HepG2 (cell line): ENCODE measurements around the gene B9D2. TPM values are rescaled to one million over a fixed set of nuclear protein-coding genes. Genes with fewer than 3 reads are reported as not detected.

ENCODE experiments used
- BRD4 ChIP-seq: sonication (generic); formaldehyde crosslinking; IDR thresholded peaks from 2 replicates; pipeline ENCODE4 v1.4.0; 2020; ENCODE audit warnings: missing genetic modification reagents
- CCAR2 ChIP-seq: fragments of 200-400 bp; formaldehyde crosslinking; optimal IDR thresholded peaks from 2 replicates; pipeline ENCODE3; 2018; ENCODE audit warnings: low read depth, mild to moderate bottlenecking, low read length, moderate library complexity
- CSRNP1 ChIP-seq: sonication (generic); formaldehyde crosslinking; IDR thresholded peaks from 2 replicates; pipeline ENCODE4 v1.8.1; 2023; ENCODE audit warnings: mild to moderate bottlenecking, missing genetic modification reagents
- HNF1B ChIP-seq: sonication (generic); formaldehyde crosslinking; IDR thresholded peaks from 2 replicates; pipeline ENCODE4 v1.5.1; 2020; ENCODE audit warnings: mild to moderate bottlenecking, moderate library complexity, missing genetic modification reagents
- JUNB ChIP-seq: sonication (generic); formaldehyde crosslinking; IDR thresholded peaks from 2 replicates; pipeline ENCODE4 v1.8.0; 2022; ENCODE audit warnings: missing genetic modification reagents, mild to moderate bottlenecking, borderline replicate concordance
- MTF1 ChIP-seq: sonication (generic); formaldehyde crosslinking; IDR thresholded peaks from 2 replicates; pipeline ENCODE4 v1.5.0; 2020; ENCODE audit warnings: missing genetic modification reagents
- PRDM15 ChIP-seq: sonication (generic); formaldehyde crosslinking; IDR thresholded peaks from 2 replicates; pipeline ENCODE4 v1.4.0; 2020; ENCODE audit warnings: missing genetic modification reagents
- RBFOX2 ChIP-seq: fragments of 200-400 bp; formaldehyde crosslinking; IDR thresholded peaks from 2 replicates; pipeline ENCODE4 v1.6.1; 2017; ENCODE audit warnings: low read depth, mild to moderate bottlenecking, low read length
- RFX5 ChIP-seq: IDR thresholded peaks from 2 replicates; pipeline ENCODE4 v1.6.1; 2011; ENCODE audit warnings: low read depth, low read length, improper control_type of control experiment
- RFXAP ChIP-seq: sonication (generic); formaldehyde crosslinking; IDR thresholded peaks from 2 replicates; pipeline ENCODE4 v1.4.0; 2020; ENCODE audit warnings: missing genetic modification reagents, borderline replicate concordance
- SOX13 ChIP-seq, 3 experiments: fragments of 450-650 bp in 1 of 3; sonication (generic) in 1 of 3; formaldehyde crosslinking in 1 of 3; IDR thresholded peaks in 2 of 3; conservative IDR thresholded peaks in 1 of 3; 2 replicates each; pipeline versions ENCODE4 v1.5.0 to v1.6.1; 2016 to 2020; ENCODE audit warnings: antibody characterized with exemption in 1 of 3, mild to moderate bottlenecking in 1 of 3, missing compliant biosample characterization in 1 of 3, missing genetic modification reagents in 1 of 3, moderate library complexity in 1 of 3
- TMF1 ChIP-seq: sonication (generic); formaldehyde crosslinking; IDR thresholded peaks from 2 replicates; pipeline ENCODE4 v1.8.1; 2022; ENCODE audit warnings: low read depth, missing genetic modification reagents
- ZBTB2 ChIP-seq: sonication (generic); formaldehyde crosslinking; IDR thresholded peaks from 2 replicates; pipeline ENCODE4 v1.8.0; 2022; ENCODE audit warnings: low read depth, missing genetic modification reagents
- ZBTB8A ChIP-seq: sonication (generic); formaldehyde crosslinking; IDR thresholded peaks from 2 replicates; pipeline ENCODE4 v1.4.0; 2020; ENCODE audit warnings: mild to moderate bottlenecking, low read depth, missing genetic modification reagents, borderline replicate concordance
- ZMYM3 ChIP-seq: sonication (generic); formaldehyde crosslinking; IDR thresholded peaks from 2 replicates; pipeline ENCODE4 v1.5.1; 2020; ENCODE audit warnings: mild to moderate bottlenecking, missing genetic modification reagents
- ZNF260 ChIP-seq: sonication (generic); formaldehyde crosslinking; IDR thresholded peaks from 2 replicates; pipeline ENCODE4 v1.4.0; 2020; ENCODE audit warnings: missing genetic modification reagents, low read depth, mild to moderate bottlenecking, borderline replicate concordance
- ZNF34 ChIP-seq: sonication (generic); formaldehyde crosslinking; IDR thresholded peaks from 2 replicates; pipeline ENCODE4 v1.4.0; 2020; ENCODE audit warnings: mild to moderate bottlenecking, missing genetic modification reagents, borderline replicate concordance
- ZNF629 ChIP-seq: sonication (generic); formaldehyde crosslinking; conservative IDR thresholded peaks from 2 replicates; pipeline ENCODE4 v1.5.0; 2020; ENCODE audit warnings: missing genetic modification reagents
- ZNF747 ChIP-seq: sonication (generic); formaldehyde crosslinking; IDR thresholded peaks from 2 replicates; pipeline ENCODE4 v1.8.1; 2023; ENCODE audit warnings: missing genetic modification reagents, mild to moderate bottlenecking, borderline replicate concordance
- polyA plus RNA-seq, 8 experiments: library from polyadenylated mRNA; depleted of rRNA in 3 of 8; stranded (reverse) in 7 of 8; unstranded in 1 of 8; fragments of >200 nt; fragmentation: Illumina TruSeq in 4 of 8; extraction: Trizol in 4 of 8; gene quantifications; 2 replicates each; pipeline versions ENCODE4 v1.2.1 to v1.2.3, GENCODE V29; 2011 to 2016; ENCODE audit warnings: low read depth in 4 of 8, missing spikeins in 1 of 8, mixed read lengths in 1 of 8; ENCODE audit not compliant: insufficient read depth in 1 of 8
- total RNA-seq, 5 experiments: library from RNA; depleted of rRNA; stranded (reverse); fragments of >200 nt; fragmentation: Illumina TruSeq; extraction: Trizol; gene quantifications; 2 replicates each; pipeline ENCODE4 v1.2.3, GENCODE V29; 2016; ENCODE audit warnings: low read depth in 1 of 5

B9D2 gene
- total and polyA plus RNA-seq, 2 of the 13 experiments (the other 11 are each of a cell fraction or from before 2014, with no cell fraction given) = 3.1 to 4.4 TPM

- no peak for TF ChIP-seq CSRNP1
- TF ChIP-seq TMF1 (CRISPR knock-in tag) = no peak
- TF ChIP-seq ZBTB2 (CRISPR knock-in tag) = no peak
- TF ChIP-seq JUNB (CRISPR knock-in tag) = no peak
- TF ChIP-seq ZMYM3 = no peak
- TF ChIP-seq CCAR2 = no peak
- no peak for TF ChIP-seq PRDM15
- no peak for TF ChIP-seq ZBTB8A (CRISPR knock-in tag)
- TF ChIP-seq ZNF260 (CRISPR knock-in tag) = no peak
- no peak for TF ChIP-seq ZNF747 (CRISPR knock-in tag)
- no peak for TF ChIP-seq RFX5
- TF ChIP-seq RFXAP = no peak
- no peak for TF ChIP-seq SOX13 (IDR thresholded peaks at IDR 0.05)
- TF ChIP-seq SOX13 (CRISPR knock-in tag; conservative IDR thresholded peaks at IDR 0.05 in 1 of 2, IDR thresholded peaks at IDR 0.05 in 1 of 2) = no peak
- no peak for TF ChIP-seq BRD4
- TF ChIP-seq RBFOX2 = peak; percentile 63
- no peak for TF ChIP-seq MTF1 (CRISPR knock-in tag)
- no peak for TF ChIP-seq ZNF629 (CRISPR knock-in tag)
- no peak for TF ChIP-seq ZNF34
- no peak for TF ChIP-seq HNF1B (CRISPR knock-in tag)
These were observed 12.4 kb downstream of the B9D2 start (continued) for GRCh38 chr19:41351339-41352245.
